Parathyroid adenoma (tissue), 2 donors: ENCODE results near the gene RHO.
A peak's percentile ranks its signal among the peaks of the same experiment; 100 is the strongest.

ENCODE experiments used
- H2AFZ ChIP-seq: fragments of 300-600 bp; sonication (generic); one replicate; pipeline ENCODE4 v1.7.0; 2017; ENCODE audit warnings: antibody characterized with exemption, mild to moderate bottlenecking
- H3K27ac ChIP-seq: fragments of 300-600 bp; sonication (generic); one replicate; pipeline ENCODE4 v1.7.0; 2017
- H3K27me3 ChIP-seq: fragments of 300-600 bp; sonication (generic); one replicate; pipeline ENCODE4 v1.7.0; 2017; ENCODE audit warnings: low read length; ENCODE audit not compliant: control insufficient read depth, insufficient read depth
- H3K36me3 ChIP-seq: fragments of 300-600 bp; sonication (generic); one replicate; pipeline ENCODE4 v1.7.0; 2017; ENCODE audit warnings: low read length; ENCODE audit not compliant: control insufficient read depth, insufficient read depth
- H3K4me1 ChIP-seq: fragments of 300-600 bp; sonication (generic); one replicate; pipeline ENCODE4 v1.7.0; 2017; ENCODE audit warnings: control low read depth
- H3K4me2 ChIP-seq: fragments of 300-600 bp; sonication (generic); one replicate; pipeline ENCODE4 v1.7.0; 2017; ENCODE audit warnings: low read length
- H3K4me3 ChIP-seq: fragments of 300-600 bp; sonication (generic); one replicate; pipeline ENCODE4 v1.7.0; 2017; ENCODE audit warnings: low read depth, low read length
- H3K79me2 ChIP-seq: fragments of 300-600 bp; sonication (generic); one replicate; pipeline ENCODE4 v1.7.0; 2017; ENCODE audit warnings: control low read depth
- H3K9ac ChIP-seq: fragments of 300-600 bp; sonication (generic); one replicate; pipeline ENCODE4 v1.7.0; 2017; ENCODE audit warnings: mild to moderate bottlenecking
- H3K9me3 ChIP-seq: fragments of 300-600 bp; sonication (generic); one replicate; pipeline ENCODE4 v1.7.0; 2017; ENCODE audit warnings: low read length; ENCODE audit not compliant: control insufficient read depth
- CTCF ChIP-seq: fragments of 300-600 bp; sonication (generic); IDR thresholded peaks from one replicate; pipeline ENCODE4 v1.7.0; 2017; ENCODE audit warnings: antibody characterized with exemption, mild to moderate bottlenecking
- donor health status: primary hyperparathyroidism.

The RHO gene

GRCh38 chr3:129560911-129561594 is 32.6 kb downstream of the RHO start:
- Histone ChIP-seq H3K4me1 (no peaks in the 10 kb centered on the region), H3K9ac (no peak overlapping the region), H3K4me3 (no peak overlapping the region), H3K36me3 (no peaks in the 10 kb centered on the region), H3K9me3 (no peaks in the 10 kb centered on the region), H3K27ac (peak overlapping the region; percentile 29), H3K27me3 (no peaks in the 10 kb centered on the region), H3K4me2 (no peak overlapping the region), H2AFZ (no peak overlapping the region), H3K79me2 (no peaks in the 10 kb centered on the region)
- TF ChIP-seq CTCF: no peak

GRCh38 chr3:129561619-129562248 is 33.3 kb downstream of the RHO start:
- no peak overlapping the region for H3K9ac ChIP-seq
- no peak overlapping the region for H2AFZ ChIP-seq
- H3K4me1 ChIP-seq: no peaks in the 10 kb centered on the region
- no peak overlapping the region for H3K4me2 ChIP-seq
- H3K27ac ChIP-seq: no peak overlapping the region
- H3K79me2 ChIP-seq: no peaks in the 10 kb centered on the region
- no peaks in the 10 kb centered on the region for H3K9me3 ChIP-seq
- H3K36me3 ChIP-seq: no peaks in the 10 kb centered on the region
- no peaks in the 10 kb centered on the region for H3K27me3 ChIP-seq
- H3K4me3 ChIP-seq: no peak overlapping the region
- TF ChIP-seq CTCF: no peak

- Histone ChIP-seq H3K4me2 (no peak overlapping the region), H3K4me3 (no peak overlapping the region), H3K4me1 (no peaks in the 10 kb centered on the region), H3K36me3 (no peaks in the 10 kb centered on the region), H3K9me3 (no peaks in the 10 kb centered on the region), H3K27ac (no peak overlapping the region), H3K9ac (no peak overlapping the region), H3K27me3 (no peaks in the 10 kb centered on the region), H3K79me2 (no peaks in the 10 kb centered on the region), H2AFZ (no peak overlapping the region)
- TF ChIP-seq CTCF: no peak
These were observed 34.4 kb downstream of the RHO start for GRCh38 chr3:129562803-129563202.

- no peak overlapping the region for H3K4me3 ChIP-seq
- no peaks in the 10 kb centered on the region for H3K36me3 ChIP-seq
- no peak overlapping the region for H2AFZ ChIP-seq
- no peaks in the 10 kb centered on the region for H3K4me1 ChIP-seq
- no peak for TF ChIP-seq CTCF
- H3K9me3 ChIP-seq: no peaks in the 10 kb centered on the region
- no peak overlapping the region for H3K9ac ChIP-seq
- H3K27me3 ChIP-seq: no peaks in the 10 kb centered on the region
- no peak overlapping the region for H3K4me2 ChIP-seq
- H3K79me2 ChIP-seq: no peaks in the 10 kb centered on the region
- H3K27ac ChIP-seq: no peak overlapping the region
These were observed 34.9 kb downstream of the RHO start for GRCh38 chr3:129563332-129563731.
